HL-60 (cell line): ENCODE results near the gene DENND4A.

Source experiments
- DNase-seq, 2 experiments: peaks; one replicate each; pipeline ENCODE4 v3.0.0-alpha.2; 2010 to 2020; ENCODE audit warnings: low read depth in 1 of 2, low spot score in 1 of 2
- H3K27ac ChIP-seq: fragments of 250-450 bp; sonication (Bioruptor Pico); replicated peaks from 2 replicates; pipeline ENCODE4 v1.5.1; 2020; ENCODE audit warnings: mild to moderate bottlenecking, moderate library complexity
- H3K27me3 ChIP-seq: fragments of 250-450 bp; sonication (Bioruptor Pico); 2 replicates; pipeline ENCODE4 v1.5.1; 2021; ENCODE audit warnings: mild to moderate bottlenecking, moderate library complexity; ENCODE audit not compliant: insufficient read depth, poor library complexity, severe bottlenecking
- H3K4me3 ChIP-seq: replicated peaks from 2 replicates; pipeline ENCODE4 v1.5.1; 2011; ENCODE audit warnings: mild to moderate bottlenecking, control low read depth, low read length; ENCODE audit not compliant: insufficient read depth
- CTCF ChIP-seq: IDR thresholded peaks from one replicate; pipeline ENCODE4 v1.5.1; 2011; ENCODE audit warnings: low read length, control low read depth, inconsistent platforms; ENCODE audit not compliant: insufficient read depth
- GABPA ChIP-seq: IDR thresholded peaks from 2 replicates; pipeline ENCODE4 v1.6.1; 2012; ENCODE audit warnings: low read depth
- POLR2AphosphoS5 ChIP-seq: IDR thresholded peaks from 2 replicates; pipeline ENCODE4 v1.6.1; 2012; ENCODE audit warnings: low read depth
- REST ChIP-seq: IDR thresholded peaks from 2 replicates; pipeline ENCODE4 v1.6.1; 2012; ENCODE audit warnings: low read depth; ENCODE audit not compliant: insufficient replicate concordance
- SPI1 ChIP-seq: IDR thresholded peaks from 2 replicates; pipeline ENCODE4 v1.6.1; 2012; ENCODE audit warnings: low read depth, mild to moderate bottlenecking, borderline replicate concordance

Gene DENND4A

GRCh38 chr15:65724464-65725215 is 67.5 kb downstream of the DENND4A start:
- H3K27ac ChIP-seq: no peak overlapping the region
- no peak for TF ChIP-seq SPI1
- TF ChIP-seq GABPA: no peak
- TF ChIP-seq CTCF: no peak
- TF ChIP-seq REST: no peak
- no peak for TF ChIP-seq POLR2AphosphoS5
- H3K4me3 ChIP-seq: no peak overlapping the region
- H3K27me3 ChIP-seq: no peaks in the 10 kb centered on the region
- no peak for DNase-seq

- DNase-seq: no peak
- no peak overlapping the region for H3K4me3 ChIP-seq
- no peak overlapping the region for H3K27ac ChIP-seq
- TF ChIP-seq SPI1: no peak
- TF ChIP-seq POLR2AphosphoS5: no peak
- no peak for TF ChIP-seq REST
- no peak for TF ChIP-seq GABPA
- no peak for TF ChIP-seq CTCF
- no peaks in the 10 kb centered on the region for H3K27me3 ChIP-seq
These were observed 68.2 kb downstream of the DENND4A start for GRCh38 chr15:65723876-65724275.

GRCh38 chr15:65722191-65722590 is 69.9 kb downstream of the DENND4A start:
- H3K4me3 ChIP-seq: no peak overlapping the region
- TF ChIP-seq SPI1 (no peak), CTCF (no peak), REST (no peak), POLR2AphosphoS5 (no peak), GABPA (no peak)
- DNase-seq: no peak
- no peak overlapping the region for H3K27ac ChIP-seq
- no peaks in the 10 kb centered on the region for H3K27me3 ChIP-seq
